Measurements from ENCODE around the gene ENOX1. TPM values are rescaled to one million over a fixed set of nuclear protein-coding genes. Genes with fewer than 3 reads are reported as not detected.
"Not testable (repeated sequence)": the region's sequence is repeated elsewhere in the genome, so short reads cannot be mapped to it uniquely, and the experiment has no call there.

ENOX1 gene
- total RNA-seq, 3 donors from 2014 or later (not counting 1 experiment from before 2014, with no cell fraction given) = not detected

DNA sequence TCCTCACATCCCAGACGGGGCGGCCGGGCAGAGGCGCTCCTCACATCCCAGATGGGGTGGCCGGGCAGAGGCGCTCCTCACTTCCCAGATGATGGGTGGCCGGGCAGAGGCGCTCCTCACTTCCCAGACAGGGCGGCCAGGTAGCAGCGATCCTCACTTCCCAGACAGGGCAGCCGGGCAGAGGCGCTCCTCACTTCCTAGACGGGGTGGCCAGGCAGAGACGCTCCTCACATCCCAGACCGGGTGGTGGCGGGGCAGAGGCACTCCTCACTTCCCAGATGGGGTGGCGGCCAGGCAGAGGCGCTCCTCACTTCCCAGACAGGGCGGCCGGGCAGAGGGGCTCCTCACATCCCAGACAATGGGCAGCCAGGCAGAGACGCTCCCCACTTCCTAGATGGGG lies 370.4 kb downstream of the ENOX1 start:
- intact Hi-C loops (cut with micrococcal nuclease); H3K27ac Mint-ChIP-seq; H3K4me1 Mint-ChIP-seq: not testable (repeated sequence)

DNA sequence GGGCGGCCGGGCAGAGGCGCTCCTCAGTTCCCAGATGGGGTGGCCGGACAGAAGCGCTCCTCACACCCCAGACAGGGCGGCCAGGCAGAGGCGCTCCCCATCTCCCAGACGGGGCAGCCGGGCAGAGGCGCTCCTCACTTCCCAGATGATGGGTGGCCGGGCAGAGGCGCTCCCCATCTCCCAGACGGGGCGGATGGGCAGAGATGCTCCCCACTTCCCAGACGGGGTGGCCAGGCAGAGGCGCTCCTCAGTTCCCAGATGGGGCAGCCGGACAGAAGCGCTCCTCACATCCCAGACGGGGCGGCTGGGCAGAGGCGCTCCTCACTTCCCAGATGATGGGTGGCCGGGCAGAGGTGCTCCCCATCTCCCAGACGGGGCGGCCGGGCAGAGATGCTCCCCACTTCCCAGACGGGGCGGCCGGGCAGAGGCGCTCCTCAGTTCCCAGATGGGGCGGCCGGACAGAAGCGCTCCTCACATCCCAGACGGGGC lies 370.8 kb downstream of the ENOX1 start:
- H3K4me1 ChIP-seq (ENCODE audit: control insufficient read depth, insufficient read depth, low read length); H3K27me3 Mint-ChIP-seq (ENCODE audit: low read depth in 2 of 2); H3K27ac Mint-ChIP-seq; DNase-seq; H3K4me1 Mint-ChIP-seq; intact Hi-C loops (cut with micrococcal nuclease); H3K27me3 ChIP-seq (ENCODE audit: control insufficient read depth, insufficient read depth, low read length); H3K36me3 ChIP-seq (ENCODE audit: control insufficient read depth, insufficient read depth, low read length); H3K4me3 Mint-ChIP-seq; ATAC-seq; H3K9me3 Mint-ChIP-seq; H3K9me3 ChIP-seq (ENCODE audit: control insufficient read depth, insufficient read depth, low read length); H3K27ac ChIP-seq (ENCODE audit: low read length); H3K4me3 ChIP-seq (ENCODE audit: low read length); H3K36me3 Mint-ChIP-seq: not testable (repeated sequence)
- WGBS (ENCODE audit: insufficient coverage) = 89% methylated on average over 32 of the region's 33 CpGs

More for the DNA sequence above, 370.4 kb downstream of the ENOX1 start:
- 93% methylated on average over 21 of the region's 21 CpGs for WGBS (ENCODE audit: insufficient coverage)
- not testable (repeated sequence) for ATAC-seq; H3K27me3 Mint-ChIP-seq (ENCODE audit: low read depth in 2 of 2); H3K9me3 Mint-ChIP-seq; H3K4me3 Mint-ChIP-seq; H3K27me3 ChIP-seq (ENCODE audit: control insufficient read depth, insufficient read depth, low read length); H3K27ac ChIP-seq (ENCODE audit: low read length); H3K36me3 Mint-ChIP-seq; DNase-seq; H3K9me3 ChIP-seq (ENCODE audit: control insufficient read depth, insufficient read depth, low read length); H3K36me3 ChIP-seq (ENCODE audit: control insufficient read depth, insufficient read depth, low read length); H3K4me1 ChIP-seq (ENCODE audit: control insufficient read depth, insufficient read depth, low read length); H3K4me3 ChIP-seq (ENCODE audit: low read length)

DNA sequence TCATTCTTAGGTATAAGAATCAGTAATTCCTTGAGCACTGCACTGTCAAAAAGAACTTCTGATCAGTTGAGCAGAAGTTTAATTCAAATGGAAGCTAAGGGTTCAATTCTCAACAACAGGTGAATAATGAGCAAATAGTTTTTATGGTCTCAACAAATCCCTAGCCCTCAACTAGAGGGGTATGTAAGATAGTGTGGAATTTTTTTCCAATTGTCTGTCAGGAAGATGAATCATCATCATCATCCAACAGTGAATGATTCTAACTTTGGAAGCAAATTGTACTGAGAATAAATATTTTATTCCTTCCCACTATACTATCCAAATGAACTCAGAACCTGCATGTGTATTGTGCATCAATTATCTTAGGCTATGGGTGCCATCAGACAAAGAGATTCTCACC lies 372.7 kb downstream of the ENOX1 start:
- Histone ChIP-seq H3K9me3 (ENCODE audit: control insufficient read depth, insufficient read depth, low read length) (no peaks in the 10 kb centered on the region), H3K4me3 (ENCODE audit: low read length) (no peak overlapping the region), H3K27me3 (ENCODE audit: control insufficient read depth, insufficient read depth, low read length) (no peaks in the 10 kb centered on the region), H3K27ac (ENCODE audit: low read length) (no peak overlapping the region), H3K36me3 (ENCODE audit: control insufficient read depth, insufficient read depth, low read length) (no peaks in the 10 kb centered on the region), H3K4me1 (ENCODE audit: control insufficient read depth, insufficient read depth, low read length) (no peaks in the 10 kb centered on the region)
- intact Hi-C loops (cut with micrococcal nuclease) = no loop called here
- H3K4me1 Mint-ChIP-seq = no peaks in the 10 kb centered on the region
- TF ChIP-seq, protein P1, sequence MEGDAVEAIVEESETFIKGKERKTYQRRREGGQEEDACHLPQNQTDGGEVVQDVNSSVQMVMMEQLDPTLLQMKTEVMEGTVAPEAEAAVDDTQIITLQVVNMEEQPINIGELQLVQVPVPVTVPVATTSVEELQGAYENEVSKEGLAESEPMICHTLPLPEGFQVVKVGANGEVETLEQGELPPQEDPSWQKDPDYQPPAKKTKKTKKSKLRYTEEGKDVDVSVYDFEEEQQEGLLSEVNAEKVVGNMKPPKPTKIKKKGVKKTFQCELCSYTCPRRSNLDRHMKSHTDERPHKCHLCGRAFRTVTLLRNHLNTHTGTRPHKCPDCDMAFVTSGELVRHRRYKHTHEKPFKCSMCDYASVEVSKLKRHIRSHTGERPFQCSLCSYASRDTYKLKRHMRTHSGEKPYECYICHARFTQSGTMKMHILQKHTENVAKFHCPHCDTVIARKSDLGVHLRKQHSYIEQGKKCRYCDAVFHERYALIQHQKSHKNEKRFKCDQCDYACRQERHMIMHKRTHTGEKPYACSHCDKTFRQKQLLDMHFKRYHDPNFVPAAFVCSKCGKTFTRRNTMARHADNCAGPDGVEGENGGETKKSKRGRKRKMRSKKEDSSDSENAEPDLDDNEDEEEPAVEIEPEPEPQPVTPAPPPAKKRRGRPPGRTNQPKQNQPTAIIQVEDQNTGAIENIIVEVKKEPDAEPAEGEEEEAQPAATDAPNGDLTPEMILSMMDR (IDR thresholded peaks at IDR 0.05) = no peak
- H3K36me3 Mint-ChIP-seq = no peaks in the 10 kb centered on the region
- H3K9me3 Mint-ChIP-seq = no peaks in the 10 kb centered on the region
- no peak overlapping the region for H3K27ac Mint-ChIP-seq
- DNase-seq (no peak), ATAC-seq (no peak)
- H3K27me3 Mint-ChIP-seq (ENCODE audit: low read depth in 2 of 2) = no peaks in the 10 kb centered on the region
- H3K4me3 Mint-ChIP-seq = no peak overlapping the region

DNA sequence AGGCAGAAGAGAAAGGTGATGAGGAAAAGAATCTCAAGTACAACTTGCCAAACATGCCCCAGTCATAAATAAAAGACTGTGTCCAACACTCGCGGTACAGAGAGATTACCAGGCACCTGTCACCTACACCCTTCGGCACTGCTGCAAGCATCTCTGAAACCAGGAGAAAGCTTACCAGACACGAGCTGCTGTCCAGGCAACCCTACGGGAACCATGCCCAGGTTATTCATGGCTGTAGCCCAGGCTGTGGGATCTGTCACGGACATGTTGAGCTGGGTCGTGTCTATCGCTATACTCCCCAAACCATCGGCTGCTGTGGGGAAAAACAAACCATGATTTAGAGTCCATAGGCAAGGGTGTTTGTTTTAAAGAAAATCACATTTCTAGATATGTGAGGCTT lies 375.0 kb downstream of the ENOX1 start:
- H3K4me1 Mint-ChIP-seq = no peaks in the 10 kb centered on the region
- ATAC-seq (no peak), DNase-seq (no peak)
- no peaks in the 10 kb centered on the region for H3K36me3 ChIP-seq (ENCODE audit: control insufficient read depth, insufficient read depth, low read length)
- H3K4me3 Mint-ChIP-seq = no peak overlapping the region
- intact Hi-C loops (cut with micrococcal nuclease) = no loop called here
- no peak overlapping the region for H3K4me3 ChIP-seq (ENCODE audit: low read length)
- H3K36me3 Mint-ChIP-seq = no peaks in the 10 kb centered on the region
- H3K27ac Mint-ChIP-seq = no peak overlapping the region
- WGBS (ENCODE audit: insufficient coverage) = 89% methylated on average over 9 of the region's 9 CpGs
- peaks cover 0 to 3% of the 10 kb centered on the region in 2 donors for H3K27me3 Mint-ChIP-seq (ENCODE audit: low read depth in 2 of 2)
- TF ChIP-seq, protein P1 (IDR thresholded peaks at IDR 0.05) = no peak
- H3K27me3 ChIP-seq (ENCODE audit: control insufficient read depth, insufficient read depth, low read length) = no peaks in the 10 kb centered on the region
- H3K9me3 ChIP-seq (ENCODE audit: control insufficient read depth, insufficient read depth, low read length) = no peaks in the 10 kb centered on the region
- no peaks in the 10 kb centered on the region for H3K9me3 Mint-ChIP-seq
- H3K4me1 ChIP-seq (ENCODE audit: control insufficient read depth, insufficient read depth, low read length) = no peaks in the 10 kb centered on the region
- H3K27ac ChIP-seq (ENCODE audit: low read length) = no peak overlapping the region

DNA sequence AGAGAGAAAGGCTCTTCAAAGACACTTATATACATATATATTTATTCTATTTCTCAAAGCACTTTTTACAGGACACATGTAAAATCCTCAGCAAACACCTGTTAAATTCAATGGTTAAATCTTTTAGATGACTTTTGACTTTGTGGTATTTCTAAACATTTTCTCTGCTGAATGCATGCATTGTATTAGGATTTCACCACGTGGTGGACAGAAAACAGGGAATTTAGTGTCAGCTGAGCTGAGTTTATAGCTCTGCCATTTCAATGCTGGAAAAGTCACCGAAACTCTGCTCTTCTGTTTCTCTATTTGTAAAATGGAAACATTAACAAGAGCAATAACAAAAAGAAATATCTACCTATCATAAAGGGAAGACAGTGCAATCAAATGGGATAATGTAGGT lies 375.6 kb downstream of the ENOX1 start:
- Histone ChIP-seq H3K27ac (ENCODE audit: low read length) (no peak overlapping the region), H3K9me3 (ENCODE audit: control insufficient read depth, insufficient read depth, low read length) (no peaks in the 10 kb centered on the region), H3K27me3 (ENCODE audit: control insufficient read depth, insufficient read depth, low read length) (no peaks in the 10 kb centered on the region), H3K36me3 (ENCODE audit: control insufficient read depth, insufficient read depth, low read length) (no peaks in the 10 kb centered on the region), H3K4me1 (ENCODE audit: control insufficient read depth, insufficient read depth, low read length) (no peaks in the 10 kb centered on the region), H3K4me3 (ENCODE audit: low read length) (no peak overlapping the region)
- intact Hi-C loops (cut with micrococcal nuclease) = no loop called here
- DNase-seq = no peak
- TF ChIP-seq, protein P1 (IDR thresholded peaks at IDR 0.05) = no peak
- no peak overlapping the region for H3K4me3 Mint-ChIP-seq
- WGBS (ENCODE audit: insufficient coverage) = 76% methylated on average over 2 of the region's 2 CpGs
- no peaks in the 10 kb centered on the region for H3K36me3 Mint-ChIP-seq
- no peaks in the 10 kb centered on the region for H3K9me3 Mint-ChIP-seq
- ATAC-seq = no peak
- H3K27ac Mint-ChIP-seq = no peak overlapping the region
- peaks cover 0 to 3% of the 10 kb centered on the region in 2 donors for H3K27me3 Mint-ChIP-seq (ENCODE audit: low read depth in 2 of 2)
- H3K4me1 Mint-ChIP-seq = no peaks in the 10 kb centered on the region
